ENCODE data around the gene COX6A1. TPM values are rescaled to one million over a fixed set of nuclear protein-coding genes. Genes with fewer than 3 reads are reported as not detected.

COX6A1 gene
- total and polyA plus RNA-seq, 2 of the 13 experiments (the other 11 are each of a cell fraction or from before 2014, with no cell fraction given), result 542 to 673 TPM

DNA sequence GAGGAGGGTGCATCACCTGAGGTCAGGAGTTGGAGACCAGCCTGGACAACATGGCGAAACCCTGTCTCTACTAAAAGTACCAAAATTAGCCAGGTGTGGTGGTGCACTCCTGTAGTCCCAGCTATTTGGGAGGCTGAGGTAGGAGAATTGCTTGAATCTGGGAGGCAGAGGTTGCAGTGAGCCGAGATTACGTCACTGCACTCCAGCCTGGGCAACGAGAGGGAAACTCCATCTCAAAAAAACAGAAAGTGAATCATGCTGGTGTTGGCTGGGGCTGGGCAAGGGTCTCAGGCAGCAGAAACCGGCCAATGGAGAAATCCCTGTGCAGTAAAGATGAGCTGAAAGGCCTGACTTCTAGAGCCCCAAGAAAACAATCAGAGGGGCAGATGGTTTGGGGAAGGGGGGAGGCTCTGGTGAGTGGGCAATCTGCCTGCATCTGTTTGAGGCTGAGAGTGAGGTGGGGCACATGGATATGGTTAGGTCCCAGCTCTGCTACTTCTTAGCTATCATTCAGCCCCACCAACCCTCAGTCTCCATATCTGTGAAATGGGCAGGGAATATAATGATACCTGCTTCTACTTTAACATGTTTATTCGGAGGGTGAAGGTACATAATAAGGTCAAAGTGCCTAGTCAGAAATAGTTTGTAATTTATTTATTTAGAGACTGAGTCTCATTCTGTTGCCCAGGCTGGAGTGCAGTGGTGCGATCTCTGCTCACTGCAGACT, 21.3 kb upstream of the COX6A1 start (continued):
- TF ChIP-seq, protein P1, sequence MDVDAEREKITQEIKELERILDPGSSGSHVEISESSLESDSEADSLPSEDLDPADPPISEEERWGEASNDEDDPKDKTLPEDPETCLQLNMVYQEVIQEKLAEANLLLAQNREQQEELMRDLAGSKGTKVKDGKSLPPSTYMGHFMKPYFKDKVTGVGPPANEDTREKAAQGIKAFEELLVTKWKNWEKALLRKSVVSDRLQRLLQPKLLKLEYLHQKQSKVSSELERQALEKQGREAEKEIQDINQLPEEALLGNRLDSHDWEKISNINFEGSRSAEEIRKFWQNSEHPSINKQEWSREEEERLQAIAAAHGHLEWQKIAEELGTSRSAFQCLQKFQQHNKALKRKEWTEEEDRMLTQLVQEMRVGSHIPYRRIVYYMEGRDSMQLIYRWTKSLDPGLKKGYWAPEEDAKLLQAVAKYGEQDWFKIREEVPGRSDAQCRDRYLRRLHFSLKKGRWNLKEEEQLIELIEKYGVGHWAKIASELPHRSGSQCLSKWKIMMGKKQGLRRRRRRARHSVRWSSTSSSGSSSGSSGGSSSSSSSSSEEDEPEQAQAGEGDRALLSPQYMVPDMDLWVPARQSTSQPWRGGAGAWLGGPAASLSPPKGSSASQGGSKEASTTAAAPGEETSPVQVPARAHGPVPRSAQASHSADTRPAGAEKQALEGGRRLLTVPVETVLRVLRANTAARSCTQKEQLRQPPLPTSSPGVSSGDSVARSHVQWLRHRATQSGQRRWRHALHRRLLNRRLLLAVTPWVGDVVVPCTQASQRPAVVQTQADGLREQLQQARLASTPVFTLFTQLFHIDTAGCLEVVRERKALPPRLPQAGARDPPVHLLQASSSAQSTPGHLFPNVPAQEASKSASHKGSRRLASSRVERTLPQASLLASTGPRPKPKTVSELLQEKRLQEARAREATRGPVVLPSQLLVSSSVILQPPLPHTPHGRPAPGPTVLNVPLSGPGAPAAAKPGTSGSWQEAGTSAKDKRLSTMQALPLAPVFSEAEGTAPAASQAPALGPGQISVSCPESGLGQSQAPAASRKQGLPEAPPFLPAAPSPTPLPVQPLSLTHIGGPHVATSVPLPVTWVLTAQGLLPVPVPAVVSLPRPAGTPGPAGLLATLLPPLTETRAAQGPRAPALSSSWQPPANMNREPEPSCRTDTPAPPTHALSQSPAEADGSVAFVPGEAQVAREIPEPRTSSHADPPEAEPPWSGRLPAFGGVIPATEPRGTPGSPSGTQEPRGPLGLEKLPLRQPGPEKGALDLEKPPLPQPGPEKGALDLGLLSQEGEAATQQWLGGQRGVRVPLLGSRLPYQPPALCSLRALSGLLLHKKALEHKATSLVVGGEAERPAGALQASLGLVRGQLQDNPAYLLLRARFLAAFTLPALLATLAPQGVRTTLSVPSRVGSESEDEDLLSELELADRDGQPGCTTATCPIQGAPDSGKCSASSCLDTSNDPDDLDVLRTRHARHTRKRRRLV (CRISPR knock-in tag; IDR thresholded peaks at IDR 0.05), result no peak
- TF ChIP-seq, protein P2, sequence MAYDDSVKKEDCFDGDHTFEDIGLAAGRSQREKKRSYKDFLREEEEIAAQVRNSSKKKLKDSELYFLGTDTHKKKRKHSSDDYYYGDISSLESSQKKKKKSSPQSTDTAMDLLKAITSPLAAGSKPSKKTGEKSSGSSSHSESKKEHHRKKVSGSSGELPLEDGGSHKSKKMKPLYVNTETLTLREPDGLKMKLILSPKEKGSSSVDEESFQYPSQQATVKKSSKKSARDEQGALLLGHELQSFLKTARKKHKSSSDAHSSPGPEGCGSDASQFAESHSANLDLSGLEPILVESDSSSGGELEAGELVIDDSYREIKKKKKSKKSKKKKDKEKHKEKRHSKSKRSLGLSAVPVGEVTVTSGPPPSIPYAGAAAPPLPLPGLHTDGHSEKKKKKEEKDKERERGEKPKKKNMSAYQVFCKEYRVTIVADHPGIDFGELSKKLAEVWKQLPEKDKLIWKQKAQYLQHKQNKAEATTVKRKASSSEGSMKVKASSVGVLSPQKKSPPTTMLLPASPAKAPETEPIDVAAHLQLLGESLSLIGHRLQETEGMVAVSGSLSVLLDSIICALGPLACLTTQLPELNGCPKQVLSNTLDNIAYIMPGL (CRISPR knock-in tag; IDR thresholded peaks at IDR 0.05; ENCODE audit: borderline replicate concordance in 1 of 2, low read depth in 1 of 2), result no peak
- TF ChIP-seq SRY (CRISPR knock-in tag; IDR thresholded peaks at IDR 0.05) (no peak), TEAD3 (CRISPR knock-in tag; optimal IDR thresholded peaks at IDR 0.05; ENCODE audit: borderline replicate concordance) (no peak), ZNF572 (CRISPR knock-in tag; IDR thresholded peaks at IDR 0.05) (no peak), ATF5 (CRISPR knock-in tag; IDR thresholded peaks at IDR 0.05; ENCODE audit: low read depth) (no peak)

Measured in HepG2 (cell line).